ENCODE measurements around the gene SELENOO. TPM values are rescaled to one million over a fixed set of nuclear protein-coding genes. Genes with fewer than 3 reads are reported as not detected.

The SELENOO gene
- total RNA-seq, 1 experiment from 2014 or later, result 34.3 TPM

- POLR2A ChIA-PET, result interaction anchor here (0.6 kb wide), 1 partner anchor 21 kb away, joined by 9 read pairs; no protein-coding TSS in a partner anchor
Measured at GRCh38 chr22:50250249-50250554, 49.4 kb downstream of the SELENOO start.

GRCh38 chr22:50250555-50251476 is 50.0 kb downstream of the SELENOO start, which contains the start of gene HDAC10:
TSS of gene HDAC10 (minus strand) at chr22:50251265. CDS start at chr22:50251032, 233 bp downstream.
- Histone ChIP-seq H3K4me1 (ENCODE audit: control insufficient read depth, insufficient read depth, low read length) (peaks cover 25% of the 10 kb centered on the region), H3K36me3 (ENCODE audit: control insufficient read depth, insufficient read depth, low read length) (no peaks in the 10 kb centered on the region), H3K9me3 (ENCODE audit: control insufficient read depth, insufficient read depth, low read depth, low read length) (no peaks in the 10 kb centered on the region), H3K27me3 (ENCODE audit: control insufficient read depth, insufficient read depth, low read length) (no peaks in the 10 kb centered on the region), H3K4me3 (ENCODE audit: low read depth in 2 of 2, low read length in 2 of 2) (peak within 1 kb of the TSS; percentile 62 to 66), H3K27ac (ENCODE audit: low read length) (peak within 1 kb of the TSS; percentile 78)
- ATAC-seq, result peak; percentile 76
- in situ Hi-C loops (cut with HindIII; ENCODE audit: low pct_unique_long_range_greater_than_20kb, low sequenced_read_pairs), result no loop called here
- intact Hi-C loops (cut with micrococcal nuclease; ENCODE audit: unreplicated experiment), result no loop called here
- ChIA-PET POLR2A (interaction anchor here (0.6 kb wide), 1 partner anchor 21 kb away, joined by 9 read pairs; no protein-coding TSS in a partner anchor), CTCF (no interaction called here)
- no peak for DNase-seq (ENCODE audit: low read depth, low spot score)
- BruUV-seq (replicated peaks), result no TSS peak
- TF ChIP-seq POLR2AphosphoS5 (IDR thresholded peaks at IDR 0.05; ENCODE audit: low read depth, low read length) (no peak; the same call in none of the 2 replicates), CTCF (IDR thresholded peaks at IDR 0.05) (no peak), SIN3A (IDR thresholded peaks at IDR 0.05; ENCODE audit: borderline replicate concordance, insufficient read depth, low read depth, low read length) (peak; percentile 31; the same call in 1 of the 2 replicates), REST (IDR thresholded peaks at IDR 0.05; ENCODE audit: insufficient read depth in 1 of 2, low read depth in 2 of 2, low read length in 1 of 2) (no peak)

More at GRCh38 chr22:50250249-50250554, 49.4 kb downstream of the SELENOO start:
- H3K4me3 ChIP-seq (ENCODE audit: low read depth in 2 of 2, low read length in 2 of 2), result peak overlapping the region; percentile 62 to 66
- no peaks in the 10 kb centered on the region for H3K36me3 ChIP-seq (ENCODE audit: control insufficient read depth, insufficient read depth, low read length)
- peak overlapping the region; percentile 78; the same call in 1 of the 2 replicates for H3K27ac ChIP-seq (ENCODE audit: low read length)
- no peaks in the 10 kb centered on the region for H3K9me3 ChIP-seq (ENCODE audit: control insufficient read depth, insufficient read depth, low read depth, low read length)
- DNase-seq (ENCODE audit: low read depth, low spot score) (no peak), ATAC-seq (no peak)
- TF ChIP-seq POLR2AphosphoS5 (IDR thresholded peaks at IDR 0.05; ENCODE audit: low read depth, low read length) (no peak), TCF7L2 (IDR thresholded peaks at IDR 0.05; ENCODE audit: low read depth, low read length) (no peak), CTCF (IDR thresholded peaks at IDR 0.05) (no peak), SIN3A (IDR thresholded peaks at IDR 0.05; ENCODE audit: borderline replicate concordance, insufficient read depth, low read depth, low read length) (no peak), REST (IDR thresholded peaks at IDR 0.05; ENCODE audit: insufficient read depth in 1 of 2, low read depth in 2 of 2, low read length in 1 of 2) (no peak)
- H3K4me1 ChIP-seq (ENCODE audit: control insufficient read depth, insufficient read depth, low read length), result peaks cover 25% of the 10 kb centered on the region
- CTCF ChIA-PET, result no interaction called here
- intact Hi-C loops (cut with micrococcal nuclease; ENCODE audit: unreplicated experiment) (no loop called here), in situ Hi-C loops (cut with HindIII; ENCODE audit: low pct_unique_long_range_greater_than_20kb, low sequenced_read_pairs) (no loop called here)
- no peaks in the 10 kb centered on the region for H3K27me3 ChIP-seq (ENCODE audit: control insufficient read depth, insufficient read depth, low read length)
- BruUV-seq (replicated peaks), result no TSS peak
